ENCODE results near the gene CCDC51. TPM values are rescaled to one million over a fixed set of nuclear protein-coding genes. Genes with fewer than 3 reads are reported as not detected.

CCDC51 gene
- total RNA-seq, 1 experiment from 2014 or later = 31.9 TPM

- DNase-seq (ENCODE audit: unreplicated experiment) = peak; percentile 69
- H3K4me1 Mint-ChIP-seq (ENCODE audit: insufficient read depth, unreplicated experiment) = peaks cover 71% of the 10 kb centered on the region
- TF ChIP-seq CTCF (IDR thresholded peaks at IDR 0.05; ENCODE audit: unreplicated experiment) = no peak
- H3K27me3 Mint-ChIP-seq (ENCODE audit: insufficient read depth, unreplicated experiment) = no peaks in the 10 kb centered on the region
- peaks cover 49% of the 10 kb centered on the region for H3K36me3 Mint-ChIP-seq (ENCODE audit: insufficient read depth, unreplicated experiment)
- ChIA-PET POLR2A (interaction anchor here (0.6 to 20.2 kb wide), 18 partner anchors 11 to 266 kb away, joined by 3 to 749 read pairs (median 3); partner anchors contain the start of genes ATRIP, CCDC51, PFKFB4 and SLC26A6), CTCF (interaction anchor here (0.7 to 4.3 kb wide), 3 partner anchors 28 to 133 kb away, joined by 3 to 31 read pairs (median 3); no protein-coding TSS in a partner anchor)
- no TSS peak for BruUV-seq (replicated peaks)
- peak overlapping the region; percentile 98 for H3K27ac Mint-ChIP-seq (ENCODE audit: low read depth, unreplicated experiment)
- no peaks in the 10 kb centered on the region for H3K9me3 Mint-ChIP-seq (ENCODE audit: unreplicated experiment)
- peak overlapping the region; percentile 99 for H3K4me3 Mint-ChIP-seq (ENCODE audit: unreplicated experiment)
- intact Hi-C loops (cut with micrococcal nuclease) = no loop called here
Observed at GRCh38 chr3:48429317-48429959, 10.5 kb downstream of the CCDC51 start.

GRCh38 chr3:48428572-48429316 is 11.2 kb downstream of the CCDC51 start:
- Mint-ChIP-seq H3K36me3 (ENCODE audit: insufficient read depth, unreplicated experiment) (peaks cover 45% of the 10 kb centered on the region), H3K27me3 (ENCODE audit: insufficient read depth, unreplicated experiment) (no peaks in the 10 kb centered on the region), H3K27ac (ENCODE audit: low read depth, unreplicated experiment) (peak overlapping the region; percentile 5), H3K4me1 (ENCODE audit: insufficient read depth, unreplicated experiment) (peaks cover 65% of the 10 kb centered on the region), H3K4me3 (ENCODE audit: unreplicated experiment) (peak overlapping the region; percentile 99), H3K9me3 (ENCODE audit: unreplicated experiment) (no peaks in the 10 kb centered on the region)
- intact Hi-C loops (cut with micrococcal nuclease) = no loop called here
- TF ChIP-seq CTCF (IDR thresholded peaks at IDR 0.05; ENCODE audit: unreplicated experiment) = no peak
- ChIA-PET CTCF (interaction anchor here (0.7 to 4.3 kb wide), 3 partner anchors 27 to 132 kb away, joined by 3 to 31 read pairs (median 3); no protein-coding TSS in a partner anchor), POLR2A (interaction anchor here (0.6 to 20.2 kb wide), 12 partner anchors 11 to 240 kb away, joined by 3 to 749 read pairs (median 4); partner anchors contain the start of genes ATRIP, CCDC51, CDC25A and PFKFB4)
- no peak for DNase-seq (ENCODE audit: unreplicated experiment)
- no TSS peak for BruUV-seq (replicated peaks)

- DNase-seq (ENCODE audit: unreplicated experiment) = no peak
- CTCF ChIA-PET = interaction anchor here (1.4 to 7.6 kb wide), 3 partner anchors 7 to 27 kb away, joined by 4 to 81 read pairs (median 31); no protein-coding TSS in a partner anchor
- Mint-ChIP-seq H3K27me3 (ENCODE audit: insufficient read depth, unreplicated experiment) (no peaks in the 10 kb centered on the region), H3K4me1 (ENCODE audit: insufficient read depth, unreplicated experiment) (peaks cover 66% of the 10 kb centered on the region), H3K4me3 (ENCODE audit: unreplicated experiment) (peak overlapping the region; percentile 99), H3K27ac (ENCODE audit: low read depth, unreplicated experiment) (peak overlapping the region; percentile 5), H3K36me3 (ENCODE audit: insufficient read depth, unreplicated experiment) (peaks cover 47% of the 10 kb centered on the region), H3K9me3 (ENCODE audit: unreplicated experiment) (no peaks in the 10 kb centered on the region)
- TF ChIP-seq CTCF (IDR thresholded peaks at IDR 0.05; ENCODE audit: unreplicated experiment) = no peak
- intact Hi-C loops (cut with micrococcal nuclease) = no loop called here
- no TSS peak for BruUV-seq (replicated peaks)
- POLR2A ChIA-PET = interaction anchor here (0.6 to 20.2 kb wide), 12 partner anchors 8 to 339 kb away, joined by 3 to 749 read pairs (median 4); partner anchors contain the start of genes ATRIP, CCDC51, CDC25A and PFKFB4
Observed at GRCh38 chr3:48428088-48428571, 11.8 kb downstream of the CCDC51 start.

GRCh38 chr3:48427630-48427962 is 12.3 kb downstream of the CCDC51 start:
- H3K36me3 Mint-ChIP-seq (ENCODE audit: insufficient read depth, unreplicated experiment) = peaks cover 47% of the 10 kb centered on the region
- H3K4me3 Mint-ChIP-seq (ENCODE audit: unreplicated experiment) = peak overlapping the region; percentile 99
- TF ChIP-seq CTCF (IDR thresholded peaks at IDR 0.05; ENCODE audit: unreplicated experiment) = no peak
- POLR2A ChIA-PET = interaction anchor here (0.6 to 20.2 kb wide), 7 partner anchors 8 to 338 kb away, joined by 3 to 749 read pairs (median 7); partner anchors contain the start of genes ATRIP, CCDC51 and TMA7
- no peaks in the 10 kb centered on the region for H3K27me3 Mint-ChIP-seq (ENCODE audit: insufficient read depth, unreplicated experiment)
- no TSS peak for BruUV-seq (replicated peaks)
- no peaks in the 10 kb centered on the region for H3K9me3 Mint-ChIP-seq (ENCODE audit: unreplicated experiment)
- intact Hi-C loops (cut with micrococcal nuclease) = no loop called here
- peak overlapping the region; percentile 5 for H3K27ac Mint-ChIP-seq (ENCODE audit: low read depth, unreplicated experiment)
- CTCF ChIA-PET = interaction anchor here (1.4 to 7.6 kb wide), 3 partner anchors 8 to 26 kb away, joined by 4 to 81 read pairs (median 31); no protein-coding TSS in a partner anchor
- no peak for DNase-seq (ENCODE audit: unreplicated experiment)
- peaks cover 66% of the 10 kb centered on the region for H3K4me1 Mint-ChIP-seq (ENCODE audit: insufficient read depth, unreplicated experiment)

Data from MCF 10A (cell line).